ENCODE data around the gene IFI27L2. TPM values are rescaled to one million over a fixed set of nuclear protein-coding genes. Genes with fewer than 3 reads are reported as not detected.

Gene IFI27L2
- total RNA-seq, 1 donor from 2014 or later = 28.5 TPM

DNA sequence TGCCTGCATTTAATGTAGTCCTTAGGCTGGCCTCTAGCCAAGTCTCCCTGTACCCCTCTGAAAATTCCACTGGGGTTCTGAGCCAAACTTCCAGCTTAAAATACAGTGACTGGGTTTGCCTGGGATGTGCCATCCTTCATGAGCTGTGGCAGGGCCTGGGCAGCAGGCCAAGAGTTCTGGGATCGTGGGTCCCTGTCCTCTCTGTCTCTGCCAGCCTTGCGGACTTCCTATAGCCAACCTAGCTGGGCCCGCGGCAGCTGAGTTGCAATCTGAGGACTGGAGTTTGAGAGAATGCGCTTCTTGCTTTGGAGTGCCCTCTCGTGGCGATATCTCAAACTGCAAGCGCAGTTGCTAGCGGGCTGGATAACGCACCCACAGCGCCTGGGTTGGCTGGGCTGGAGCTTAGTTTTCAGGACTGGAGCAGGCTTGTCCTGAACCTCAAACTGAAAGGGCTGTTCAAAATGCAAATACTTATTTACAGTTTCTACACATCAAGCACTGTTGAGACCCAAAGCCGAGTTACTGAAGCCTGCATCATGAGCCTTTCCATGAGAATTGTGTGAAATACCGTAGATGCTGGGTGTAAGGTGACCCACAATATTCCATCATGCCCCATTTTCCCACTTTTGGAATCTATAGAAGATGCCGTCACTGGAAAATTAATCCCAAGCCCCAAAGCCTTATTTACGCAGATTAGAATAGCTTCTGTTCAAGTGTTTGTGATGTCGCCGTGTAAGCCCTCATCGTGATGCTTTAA, 7.3 kb upstream of the IFI27L2 start:
- no peak overlapping the region for H3K27ac Mint-ChIP-seq
- H3K27me3 Mint-ChIP-seq (ENCODE audit: low read depth) = peaks cover 22% of the 10 kb centered on the region
- DNase-seq (ENCODE audit: low spot score in 2 of 2, unreplicated experiment in 2 of 2) = peak; percentile 67 to 88
- H3K36me3 Mint-ChIP-seq = no peaks in the 10 kb centered on the region
- TF ChIP-seq, protein P1, sequence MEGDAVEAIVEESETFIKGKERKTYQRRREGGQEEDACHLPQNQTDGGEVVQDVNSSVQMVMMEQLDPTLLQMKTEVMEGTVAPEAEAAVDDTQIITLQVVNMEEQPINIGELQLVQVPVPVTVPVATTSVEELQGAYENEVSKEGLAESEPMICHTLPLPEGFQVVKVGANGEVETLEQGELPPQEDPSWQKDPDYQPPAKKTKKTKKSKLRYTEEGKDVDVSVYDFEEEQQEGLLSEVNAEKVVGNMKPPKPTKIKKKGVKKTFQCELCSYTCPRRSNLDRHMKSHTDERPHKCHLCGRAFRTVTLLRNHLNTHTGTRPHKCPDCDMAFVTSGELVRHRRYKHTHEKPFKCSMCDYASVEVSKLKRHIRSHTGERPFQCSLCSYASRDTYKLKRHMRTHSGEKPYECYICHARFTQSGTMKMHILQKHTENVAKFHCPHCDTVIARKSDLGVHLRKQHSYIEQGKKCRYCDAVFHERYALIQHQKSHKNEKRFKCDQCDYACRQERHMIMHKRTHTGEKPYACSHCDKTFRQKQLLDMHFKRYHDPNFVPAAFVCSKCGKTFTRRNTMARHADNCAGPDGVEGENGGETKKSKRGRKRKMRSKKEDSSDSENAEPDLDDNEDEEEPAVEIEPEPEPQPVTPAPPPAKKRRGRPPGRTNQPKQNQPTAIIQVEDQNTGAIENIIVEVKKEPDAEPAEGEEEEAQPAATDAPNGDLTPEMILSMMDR (IDR thresholded peaks at IDR 0.05; ENCODE audit: unreplicated experiment) = peak; percentile 93
- no peak overlapping the region for H3K4me3 Mint-ChIP-seq
- H3K9me3 Mint-ChIP-seq = peaks cover 12% of the 10 kb centered on the region
- H3K4me1 Mint-ChIP-seq = no peaks in the 10 kb centered on the region

DNA sequence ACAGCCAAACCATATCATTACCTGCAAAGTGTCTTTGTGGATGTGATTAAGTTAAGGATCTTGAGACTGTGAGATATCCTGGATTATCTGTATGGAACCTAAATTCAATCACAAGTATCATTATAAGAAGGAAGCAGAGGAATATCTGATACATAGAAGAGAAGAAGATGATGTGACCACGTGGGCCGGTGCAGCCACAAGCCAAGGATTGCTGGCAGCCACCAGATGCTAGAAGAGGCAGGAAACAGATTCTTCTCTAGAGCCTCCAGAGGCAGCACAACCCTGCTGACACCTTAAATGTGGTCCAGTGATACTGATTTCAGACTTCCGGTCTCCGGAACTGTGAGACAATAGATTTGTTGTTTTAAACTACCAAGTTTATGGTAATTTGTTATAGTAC, 6.1 kb upstream of the IFI27L2 start:
- H3K4me1 Mint-ChIP-seq = no peaks in the 10 kb centered on the region
- no peak overlapping the region for H3K27ac Mint-ChIP-seq
- no peak overlapping the region for H3K4me3 Mint-ChIP-seq
- no peak for DNase-seq (ENCODE audit: low spot score in 2 of 2, unreplicated experiment in 2 of 2)
- TF ChIP-seq, protein P1 (IDR thresholded peaks at IDR 0.05; ENCODE audit: unreplicated experiment) = no peak
- H3K9me3 Mint-ChIP-seq = peaks cover 12% of the 10 kb centered on the region
- peaks cover 26% of the 10 kb centered on the region for H3K27me3 Mint-ChIP-seq (ENCODE audit: low read depth)
- no peaks in the 10 kb centered on the region for H3K36me3 Mint-ChIP-seq

DNA sequence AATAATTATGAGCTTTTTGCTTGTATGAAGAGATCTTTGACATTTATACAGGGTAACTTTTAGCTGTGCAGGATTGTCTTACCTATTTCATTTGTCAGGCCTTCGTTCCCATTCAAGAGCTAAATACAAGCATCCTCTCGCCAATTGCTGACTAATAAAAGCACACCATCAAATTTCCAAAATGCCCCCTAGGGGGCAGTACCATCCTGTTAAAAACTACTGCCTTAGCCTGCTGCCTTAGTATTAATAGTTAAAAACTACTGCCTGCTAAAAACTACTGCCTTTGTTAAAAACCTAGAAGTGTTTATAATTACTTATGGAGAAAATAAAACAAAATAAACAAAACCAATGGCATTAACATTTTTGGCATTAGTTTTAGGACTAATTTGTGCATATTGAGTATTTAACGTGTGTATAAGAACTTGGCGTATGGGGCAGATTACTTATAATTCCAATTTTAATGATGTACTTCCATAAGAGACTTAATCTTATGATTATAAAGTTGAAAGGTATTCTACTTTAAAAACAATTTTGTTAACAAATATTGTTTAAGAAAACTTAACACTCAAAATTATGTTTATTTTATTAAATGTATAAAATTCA, 3.0 kb upstream of the IFI27L2 start:
- H3K4me3 Mint-ChIP-seq = no peak overlapping the region
- TF ChIP-seq, protein P1 (IDR thresholded peaks at IDR 0.05; ENCODE audit: unreplicated experiment) = peak; percentile 93
- H3K4me1 Mint-ChIP-seq = peaks cover 16% of the 10 kb centered on the region
- H3K9me3 Mint-ChIP-seq = peaks cover 12% of the 10 kb centered on the region
- peak in 1 of 2 experiments; percentile 60 for DNase-seq (ENCODE audit: low spot score in 2 of 2, unreplicated experiment in 2 of 2)
- no peak overlapping the region for H3K27ac Mint-ChIP-seq
- H3K27me3 Mint-ChIP-seq (ENCODE audit: low read depth) = peaks cover 23% of the 10 kb centered on the region
- no peaks in the 10 kb centered on the region for H3K36me3 Mint-ChIP-seq

DNA sequence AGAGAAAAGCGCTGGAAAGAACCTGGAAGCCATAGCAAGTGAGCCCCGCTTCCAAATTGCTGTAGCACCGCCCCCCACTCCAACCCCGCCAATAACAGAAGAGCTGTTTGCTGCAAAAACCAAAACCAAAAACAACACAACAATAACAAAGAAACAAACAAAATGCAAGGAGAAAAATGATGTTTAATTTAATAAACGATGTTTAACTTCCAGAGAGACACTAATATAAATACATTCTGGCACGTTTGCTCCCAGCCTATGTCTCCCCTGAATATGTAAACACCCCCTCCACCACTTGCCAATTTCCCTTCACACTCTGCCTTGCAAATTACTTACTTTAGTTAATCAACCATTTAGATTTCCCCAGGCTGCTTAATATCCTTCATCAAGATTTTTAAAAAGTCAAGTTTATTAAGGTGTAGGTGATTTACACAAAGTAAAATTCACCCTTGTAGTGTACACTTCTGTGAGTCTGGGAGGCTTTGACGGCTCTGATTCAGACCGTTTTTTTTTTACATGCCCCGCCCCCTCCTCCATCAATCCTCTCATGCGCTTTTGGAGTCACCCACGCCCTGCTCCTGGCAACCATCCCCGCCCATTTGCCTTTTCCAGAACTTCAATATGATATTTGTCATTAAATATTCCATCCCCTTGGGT, 482 bp upstream of the IFI27L2 start:
- TF ChIP-seq, protein P1 (IDR thresholded peaks at IDR 0.05; ENCODE audit: unreplicated experiment) = no peak
- peaks cover 15% of the 10 kb centered on the region for H3K27me3 Mint-ChIP-seq (ENCODE audit: low read depth)
- no peak overlapping the region for H3K27ac Mint-ChIP-seq
- no peaks in the 10 kb centered on the region for H3K36me3 Mint-ChIP-seq
- peak overlapping the region; percentile 70 for H3K4me3 Mint-ChIP-seq
- H3K9me3 Mint-ChIP-seq = peaks cover under 1% of the 10 kb centered on the region
- H3K4me1 Mint-ChIP-seq = peaks cover 16% of the 10 kb centered on the region
- no peak for DNase-seq (ENCODE audit: low spot score in 2 of 2, unreplicated experiment in 2 of 2)

DNA sequence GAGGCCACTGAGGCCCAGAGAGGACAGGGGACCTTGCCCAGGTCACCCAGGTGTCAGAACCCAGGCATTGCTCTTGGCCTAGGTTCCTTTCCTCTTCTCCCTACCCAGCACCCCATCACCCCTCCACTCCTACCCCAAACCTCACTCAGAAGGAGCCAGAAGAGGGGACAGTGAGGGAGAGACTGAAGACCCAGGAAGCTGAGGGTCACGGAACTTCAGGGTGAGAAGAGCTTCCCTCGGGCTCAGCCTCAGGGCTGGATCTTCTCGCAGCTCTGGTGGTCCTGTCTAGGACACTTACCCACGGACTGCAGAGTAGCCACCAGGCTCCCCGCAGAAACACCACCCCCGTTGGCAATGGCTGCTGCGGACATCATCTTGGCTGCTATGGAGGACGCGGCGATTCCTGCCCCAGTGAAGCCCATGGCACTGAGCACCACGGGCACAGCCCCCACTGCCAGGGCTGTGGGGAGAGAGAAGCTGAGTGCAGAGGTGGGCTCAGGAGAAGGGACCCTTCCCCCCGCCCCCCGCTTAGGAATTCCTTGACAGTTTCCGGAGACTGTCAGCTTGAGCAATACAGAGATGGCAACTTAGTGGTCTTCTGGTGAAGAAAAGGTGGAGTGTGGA, 1.1 kb downstream of the IFI27L2 start:
- H3K27me3 Mint-ChIP-seq (ENCODE audit: low read depth) = peaks cover 8% of the 10 kb centered on the region
- H3K4me3 Mint-ChIP-seq = peak overlapping the region; percentile 70
- DNase-seq (ENCODE audit: low spot score in 2 of 2, unreplicated experiment in 2 of 2) = no peak
- peaks cover 16% of the 10 kb centered on the region for H3K4me1 Mint-ChIP-seq
- TF ChIP-seq, protein P1 (IDR thresholded peaks at IDR 0.05; ENCODE audit: unreplicated experiment) = no peak
- H3K9me3 Mint-ChIP-seq = no peaks in the 10 kb centered on the region
- no peak overlapping the region for H3K27ac Mint-ChIP-seq
- H3K36me3 Mint-ChIP-seq = no peaks in the 10 kb centered on the region
